ENCODE data around the gene TULP4. TPM values are rescaled to one million over a fixed set of nuclear protein-coding genes. Genes with fewer than 3 reads are reported as not detected.

The TULP4 gene
- total RNA-seq, 2 donors from 2014 or later = 16.5 to 30.4 TPM

GRCh38 chr6:158536891-158537798, 224.9 kb downstream of the TULP4 start:
- Mint-ChIP-seq H3K27ac (no peak overlapping the region), H3K36me3 (peaks cover 9% of the 10 kb centered on the region), H3K27me3 (peaks cover 30 to 44% of the 10 kb centered on the region in 2 donors), H3K4me3 (peak overlapping the region; percentile 17), H3K9me3 (no peaks in the 10 kb centered on the region), H3K4me1 (ENCODE audit: low read depth in 2 of 2) (peaks cover 0 to 3% of the 10 kb centered on the region in 2 donors)
- DNase-seq (ENCODE audit: low spot score) (no peak), ATAC-seq (peak; percentile 56 to 74)

- Mint-ChIP-seq H3K36me3 (peaks cover 9% of the 10 kb centered on the region), H3K27ac (no peak overlapping the region), H3K4me1 (ENCODE audit: low read depth in 2 of 2) (peaks cover 0 to 3% of the 10 kb centered on the region in 2 donors), H3K27me3 (peaks cover 27 to 32% of the 10 kb centered on the region in 2 donors), H3K4me3 (no peak overlapping the region), H3K9me3 (no peaks in the 10 kb centered on the region)
- DNase-seq (ENCODE audit: low spot score) (no peak), ATAC-seq (no peak)
Observed at GRCh38 chr6:158538741-158539140, 226.5 kb downstream of the TULP4 start.

- no peak for DNase-seq (ENCODE audit: low spot score)
- Mint-ChIP-seq H3K4me1 (ENCODE audit: low read depth in 2 of 2) (peaks cover 0 to 3% of the 10 kb centered on the region in 2 donors), H3K9me3 (no peaks in the 10 kb centered on the region), H3K27me3 (peaks cover 30 to 32% of the 10 kb centered on the region in 2 donors), H3K36me3 (peaks cover 9% of the 10 kb centered on the region), H3K27ac (no peak overlapping the region), H3K4me3 (no peak overlapping the region)
- no peak for ATAC-seq
Observed at GRCh38 chr6:158539413-158539812, 227.1 kb downstream of the TULP4 start.

DNA sequence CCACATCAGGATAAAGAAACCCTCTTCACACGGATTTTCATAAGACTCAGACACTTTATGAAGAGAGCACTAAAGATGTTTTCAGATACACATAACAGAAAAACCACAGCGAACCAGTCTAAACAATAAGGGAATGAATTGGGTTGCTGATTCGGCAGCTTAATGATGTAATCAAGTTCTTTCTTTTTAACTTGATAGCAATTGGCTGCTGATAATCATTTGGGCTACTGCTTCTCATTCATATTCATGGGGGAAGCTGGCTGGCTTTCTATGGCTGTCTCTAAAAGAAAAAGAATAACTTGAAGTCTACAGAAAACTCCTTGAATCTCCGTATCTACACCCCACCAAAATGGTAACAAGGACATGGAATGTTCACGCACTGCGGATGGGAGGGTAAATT, 227.6 kb downstream of the TULP4 start:
- H3K27me3 Mint-ChIP-seq = peaks cover 30 to 32% of the 10 kb centered on the region in 2 donors

GRCh38 chr6:158543606-158544185, 231.4 kb downstream of the TULP4 start:
- Mint-ChIP-seq H3K27me3 (peaks cover 23 to 27% of the 10 kb centered on the region in 2 donors), H3K4me3 (no peak overlapping the region), H3K27ac (peak overlapping the region in 1 of 2 donors; percentile 8), H3K36me3 (no peaks in the 10 kb centered on the region), H3K4me1 (ENCODE audit: low read depth in 2 of 2) (no peaks in the 10 kb centered on the region), H3K9me3 (no peaks in the 10 kb centered on the region)
- no peak for DNase-seq (ENCODE audit: low spot score)
- ATAC-seq = no peak

More for the DNA sequence above, 227.6 kb downstream of the TULP4 start:
- Mint-ChIP-seq H3K9me3 (no peaks in the 10 kb centered on the region), H3K4me1 (ENCODE audit: low read depth in 2 of 2) (peaks cover 0 to 3% of the 10 kb centered on the region in 2 donors), H3K4me3 (no peak overlapping the region), H3K27ac (no peak overlapping the region), H3K36me3 (peaks cover 9% of the 10 kb centered on the region)
- ATAC-seq (no peak), DNase-seq (ENCODE audit: low spot score) (no peak)

- Mint-ChIP-seq H3K4me1 (ENCODE audit: low read depth in 2 of 2) (no peaks in the 10 kb centered on the region), H3K27ac (no peak overlapping the region), H3K27me3 (peaks cover 20 to 21% of the 10 kb centered on the region in 2 donors), H3K9me3 (no peaks in the 10 kb centered on the region), H3K36me3 (no peaks in the 10 kb centered on the region), H3K4me3 (no peak overlapping the region)
- ATAC-seq (no peak), DNase-seq (ENCODE audit: low spot score) (no peak)
Observed at GRCh38 chr6:158544428-158544827, 232.2 kb downstream of the TULP4 start.

GRCh38 chr6:158545043-158545966, 233.0 kb downstream of the TULP4 start:
- Mint-ChIP-seq H3K9me3 (no peaks in the 10 kb centered on the region), H3K36me3 (no peaks in the 10 kb centered on the region), H3K4me3 (no peak overlapping the region), H3K27me3 (peaks cover 11 to 14% of the 10 kb centered on the region in 2 donors), H3K4me1 (ENCODE audit: low read depth in 2 of 2) (no peaks in the 10 kb centered on the region), H3K27ac (no peak overlapping the region)
- no peak for ATAC-seq
- DNase-seq (ENCODE audit: low spot score) = no peak

DNA sequence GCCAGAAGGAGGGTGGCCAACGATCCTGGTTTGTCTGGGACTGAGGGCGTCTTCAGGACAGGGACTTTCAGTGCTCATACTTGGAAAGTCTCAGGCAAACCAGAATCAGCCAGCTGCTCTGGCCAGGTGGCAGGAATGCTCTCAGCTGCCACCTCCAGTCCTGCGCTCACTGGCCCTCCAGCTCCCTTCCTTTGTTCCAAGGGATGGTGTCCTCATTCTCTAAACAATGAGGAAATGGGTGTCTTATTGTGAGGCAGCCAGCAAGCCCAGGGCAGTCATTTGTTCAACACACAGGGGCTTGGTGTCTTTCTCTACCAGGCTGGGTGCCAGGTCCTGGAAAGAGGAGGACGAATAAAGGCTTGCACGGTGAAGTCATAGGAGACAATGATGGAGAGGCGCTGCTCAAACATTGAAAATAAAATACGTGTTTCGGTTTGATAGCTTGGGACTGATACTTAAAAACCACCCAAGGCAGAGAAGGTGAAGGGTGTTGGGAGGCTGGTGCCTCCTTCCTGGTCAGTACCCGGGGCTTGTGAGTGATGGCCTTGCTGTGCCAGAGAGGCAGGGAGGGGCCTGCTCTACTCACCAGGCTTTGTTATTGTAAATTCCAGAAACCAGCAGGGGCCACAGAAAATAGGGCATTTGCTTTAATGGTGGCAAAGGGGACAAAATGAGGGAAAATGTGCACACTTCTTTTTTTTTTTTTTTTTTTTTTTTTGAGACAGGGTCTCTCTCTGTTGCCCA, 236.3 kb downstream of the TULP4 start:
- H3K27me3 Mint-ChIP-seq = peaks cover 12 to 17% of the 10 kb centered on the region in 2 donors
- H3K4me1 Mint-ChIP-seq (ENCODE audit: low read depth in 2 of 2) = no peaks in the 10 kb centered on the region
- H3K9me3 Mint-ChIP-seq = no peaks in the 10 kb centered on the region
- no peak for DNase-seq (ENCODE audit: low spot score)
- no peak overlapping the region for H3K4me3 Mint-ChIP-seq
- no peak overlapping the region for H3K27ac Mint-ChIP-seq
- no peaks in the 10 kb centered on the region for H3K36me3 Mint-ChIP-seq
- no peak for ATAC-seq

GRCh38 chr6:158552055-158552795, 240.0 kb downstream of the TULP4 start:
- Mint-ChIP-seq H3K9me3 (no peaks in the 10 kb centered on the region), H3K27me3 (peaks cover 7 to 11% of the 10 kb centered on the region in 2 donors), H3K36me3 (no peaks in the 10 kb centered on the region), H3K27ac (no peak overlapping the region), H3K4me1 (ENCODE audit: low read depth in 2 of 2) (no peaks in the 10 kb centered on the region), H3K4me3 (no peak overlapping the region)
- DNase-seq (ENCODE audit: low spot score) (no peak), ATAC-seq (no peak)

GRCh38 chr6:158552796-158553138, 240.5 kb downstream of the TULP4 start:
- no peak overlapping the region for H3K27ac Mint-ChIP-seq
- H3K4me3 Mint-ChIP-seq = no peak overlapping the region
- no peaks in the 10 kb centered on the region for H3K9me3 Mint-ChIP-seq
- peaks cover 7 to 11% of the 10 kb centered on the region in 2 donors for H3K27me3 Mint-ChIP-seq
- H3K4me1 Mint-ChIP-seq (ENCODE audit: low read depth in 2 of 2) = no peaks in the 10 kb centered on the region
- ATAC-seq = no peak
- DNase-seq (ENCODE audit: low spot score) = no peak
- H3K36me3 Mint-ChIP-seq = no peaks in the 10 kb centered on the region

- DNase-seq (ENCODE audit: low spot score) = no peak
- no peak for ATAC-seq
- Mint-ChIP-seq H3K27ac (no peak overlapping the region), H3K27me3 (peaks cover 6 to 7% of the 10 kb centered on the region in 2 donors), H3K4me3 (no peak overlapping the region), H3K9me3 (no peaks in the 10 kb centered on the region), H3K4me1 (ENCODE audit: low read depth in 2 of 2) (peaks cover 0 to 4% of the 10 kb centered on the region in 2 donors), H3K36me3 (no peaks in the 10 kb centered on the region)
Observed at GRCh38 chr6:158554611-158555361, 242.5 kb downstream of the TULP4 start.

- peaks cover 5% of the 10 kb centered on the region for H3K36me3 Mint-ChIP-seq
- H3K27ac Mint-ChIP-seq = no peak overlapping the region
Observed at GRCh38 chr6:158556113-158556512, 243.8 kb downstream of the TULP4 start.

More at GRCh38 chr6:158556113-158556512, 243.8 kb downstream of the TULP4 start:
- ATAC-seq (no peak), DNase-seq (ENCODE audit: low spot score) (no peak)
- Mint-ChIP-seq H3K9me3 (no peaks in the 10 kb centered on the region), H3K27me3 (peaks cover 6 to 7% of the 10 kb centered on the region in 2 donors), H3K4me3 (no peak overlapping the region), H3K4me1 (ENCODE audit: low read depth in 2 of 2) (peaks cover 6 to 10% of the 10 kb centered on the region in 2 donors)
